ENCODE measurements around the gene STK33.

DNA sequence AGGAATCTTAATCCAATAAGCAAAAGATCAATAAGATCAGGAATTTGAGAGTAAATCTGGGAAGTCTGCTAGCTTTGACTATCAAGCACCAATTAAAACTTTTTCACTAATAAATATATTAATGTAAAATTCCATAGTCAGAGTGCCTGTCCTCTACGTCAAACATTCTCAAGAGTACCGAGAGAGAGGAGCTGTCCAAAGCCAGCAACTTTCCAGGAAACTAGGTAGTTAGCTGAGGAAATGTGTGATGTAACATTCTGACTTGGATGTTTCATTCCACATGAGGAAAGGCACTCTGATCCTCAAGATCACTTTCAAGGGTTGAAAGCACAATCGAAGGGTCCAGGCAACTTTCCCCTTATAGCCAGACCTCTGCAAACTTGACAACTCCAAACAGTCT, 113.2 kb downstream of the STK33 start:
- no peak for TF ChIP-seq POLR2A (IDR thresholded peaks at IDR 0.05)
- TF ChIP-seq, protein P1, sequence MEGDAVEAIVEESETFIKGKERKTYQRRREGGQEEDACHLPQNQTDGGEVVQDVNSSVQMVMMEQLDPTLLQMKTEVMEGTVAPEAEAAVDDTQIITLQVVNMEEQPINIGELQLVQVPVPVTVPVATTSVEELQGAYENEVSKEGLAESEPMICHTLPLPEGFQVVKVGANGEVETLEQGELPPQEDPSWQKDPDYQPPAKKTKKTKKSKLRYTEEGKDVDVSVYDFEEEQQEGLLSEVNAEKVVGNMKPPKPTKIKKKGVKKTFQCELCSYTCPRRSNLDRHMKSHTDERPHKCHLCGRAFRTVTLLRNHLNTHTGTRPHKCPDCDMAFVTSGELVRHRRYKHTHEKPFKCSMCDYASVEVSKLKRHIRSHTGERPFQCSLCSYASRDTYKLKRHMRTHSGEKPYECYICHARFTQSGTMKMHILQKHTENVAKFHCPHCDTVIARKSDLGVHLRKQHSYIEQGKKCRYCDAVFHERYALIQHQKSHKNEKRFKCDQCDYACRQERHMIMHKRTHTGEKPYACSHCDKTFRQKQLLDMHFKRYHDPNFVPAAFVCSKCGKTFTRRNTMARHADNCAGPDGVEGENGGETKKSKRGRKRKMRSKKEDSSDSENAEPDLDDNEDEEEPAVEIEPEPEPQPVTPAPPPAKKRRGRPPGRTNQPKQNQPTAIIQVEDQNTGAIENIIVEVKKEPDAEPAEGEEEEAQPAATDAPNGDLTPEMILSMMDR (IDR thresholded peaks at IDR 0.05), result no peak
